Measurements from ENCODE around the gene IARS2. TPM values are rescaled to one million over a fixed set of nuclear protein-coding genes. Genes with fewer than 3 reads are reported as not detected.
"Not testable (repeated sequence)": the region's sequence is repeated elsewhere in the genome, so short reads cannot be mapped to it uniquely, and the experiment has no call there.

The IARS2 gene
- total RNA-seq, 1 experiment from 2014 or later: 51.9 TPM

- DNase-seq (ENCODE audit: low spot score): no peak
These were observed 70.2 kb downstream of the IARS2 start for GRCh38 chr1:220164116-220164515.

- DNase-seq (ENCODE audit: low spot score): no peak
These were observed 70.6 kb downstream of the IARS2 start for GRCh38 chr1:220164517-220164916.

GRCh38 chr1:220166853-220167252 is 72.9 kb downstream of the IARS2 start:
- DNase-seq (ENCODE audit: low spot score): no peak

- not testable (repeated sequence) for DNase-seq (ENCODE audit: low spot score)
These were observed 76.0 kb downstream of the IARS2 start for GRCh38 chr1:220169887-220170286.

- DNase-seq (ENCODE audit: low spot score): no peak
These were observed 77.0 kb downstream of the IARS2 start for GRCh38 chr1:220170836-220171526.

- DNase-seq (ENCODE audit: low spot score): no peak
These were observed 82.6 kb downstream of the IARS2 start for GRCh38 chr1:220176540-220176939.

- no peak for DNase-seq (ENCODE audit: low spot score)
These were observed 88.2 kb downstream of the IARS2 start for GRCh38 chr1:220182111-220182510.

- DNase-seq (ENCODE audit: low spot score): no peak
These were observed 88.7 kb downstream of the IARS2 start for GRCh38 chr1:220182656-220183055.

GRCh38 chr1:220184506-220184905 is 90.6 kb downstream of the IARS2 start:
- DNase-seq (ENCODE audit: low spot score): no peak

GRCh38 chr1:220186752-220187151 is 92.8 kb downstream of the IARS2 start:
- no peak for DNase-seq (ENCODE audit: low spot score)

GRCh38 chr1:220188538-220188937 is 94.6 kb downstream of the IARS2 start:
- no peak for DNase-seq (ENCODE audit: low spot score)

GRCh38 chr1:220189750-220190347 is 95.9 kb downstream of the IARS2 start:
- DNase-seq (ENCODE audit: low spot score): peak; percentile 46

- no peak for DNase-seq (ENCODE audit: low spot score)
These were observed 101.8 kb downstream of the IARS2 start for GRCh38 chr1:220195701-220196100.

Small RNA genes lying within 50 kb of the gene (small RNA-seq; reads per million reads assigned to genes)
- not detected for gene MIR194-1
- 4.5 reads per million, percentile 81 among the genes with 10 or more reads in this experiment for gene MIR215

Other genes starting within 250 kb of the IARS2 start
- not detected in 2 replicates for gene SLC30A10, start 165.6 kb upstream of the IARS2 start, total RNA-seq (2014; rRNA removed; shearing (Covaris generic))
- gene EPRS1, start 47.6 kb upstream of the IARS2 start, total RNA-seq (2014; rRNA removed; shearing (Covaris generic)): 62.9 and 67.5 TPM in 2 replicates
- gene BPNT1, start 4.3 kb upstream of the IARS2 start, total RNA-seq (2014; rRNA removed; shearing (Covaris generic)): 19.9 and 23.7 TPM in 2 replicates
- gene RAB3GAP2, start 178.3 kb downstream of the IARS2 start, total RNA-seq (2014; rRNA removed; shearing (Covaris generic)): 6.9 and 8.7 TPM in 2 replicates

All from HT-29 (cell line).